H1 (cell line): ENCODE data around the gene CDK8. TPM values are rescaled to one million over a fixed set of nuclear protein-coding genes. Genes with fewer than 3 reads are reported as not detected.

Experiments used
- BRCA1 ChIP-seq: IDR thresholded peaks from 2 replicates; pipeline ENCODE4 v1.6.1; 2012; ENCODE audit warnings: low read depth, low read length, improper control_type of control experiment
- CHD2 ChIP-seq: IDR thresholded peaks from 2 replicates; pipeline ENCODE4 v1.6.1; 2012; ENCODE audit warnings: low read length, improper control_type of control experiment
- RBBP5 ChIP-seq: IDR thresholded peaks from 2 replicates; pipeline ENCODE4 v1.7.1; 2012; ENCODE audit warnings: low read depth, mild to moderate bottlenecking, inconsistent platforms, low read length, moderate library complexity, borderline replicate concordance
- SIN3A ChIP-seq, 2 experiments: IDR thresholded peaks in 1 of 2; conservative IDR thresholded peaks in 1 of 2; 2 replicates each; pipeline ENCODE4 v1.6.1; 2011 to 2012; ENCODE audit warnings: low read length in 2 of 2, improper control_type of control experiment in 1 of 2, low read depth in 1 of 2, mild to moderate bottlenecking in 1 of 2
- polyA plus RNA-seq, 7 experiments: library from polyadenylated mRNA; depleted of rRNA in 3 of 7; stranded (reverse) in 5 of 7; unstranded in 2 of 7; fragments of >200 nt in 5 of 7; fragments of 200-250 nt in 2 of 7; gene quantifications; 1 replicate in 5 of 7; 2 replicates in 1 of 7; 4 replicates in 1 of 7; pipeline versions ENCODE4 v1.2.1 to v1.2.3, GENCODE V29; 2011 to 2013; ENCODE audit warnings: missing spikeins in 2 of 7, mixed read lengths in 2 of 7
- total RNA-seq: library from RNA; stranded (reverse); fragmentation: NEBNext Ultra II Directional; extraction: Animal tissue kit (Norgen Biotek cat#: 25700); gene quantifications from 2 replicates; pipeline ENCODE4 v1.2.1, GENCODE V29; 2021
- TF ChIP-seq, protein P1 (sequence below), 3 experiments: IDR thresholded peaks; 1 replicate in 2 of 3; 2 replicates in 1 of 3; pipeline versions ENCODE4 v1.5.1 to v1.6.1; 2011; ENCODE audit warnings: low read length in 3 of 3, mild to moderate bottlenecking in 3 of 3, inconsistent platforms in 2 of 3, low read depth in 1 of 3, moderate library complexity in 1 of 3; ENCODE audit not compliant: insufficient read depth in 1 of 3; ENCODE audit errors: control extremely low read depth in 1 of 3

CDK8 gene
- total and polyA plus RNA-seq, 2 of the 8 experiments (the other 6 are each of a cell fraction or from before 2014, with no cell fraction given), result 22.1 to 25.6 TPM

GRCh38 chr13:26422036-26422435 lies 168.1 kb downstream of the CDK8 start (continued):
- TF ChIP-seq CHD2 (no peak), SIN3A (conservative IDR thresholded peaks at IDR 0.05 in 1 of 2, IDR thresholded peaks at IDR 0.05 in 1 of 2; ENCODE audit: low read depth in 1 of 2, low read length in 2 of 2) (no peak), RBBP5 (no peak), BRCA1 (no peak)
- TF ChIP-seq, protein P1, sequence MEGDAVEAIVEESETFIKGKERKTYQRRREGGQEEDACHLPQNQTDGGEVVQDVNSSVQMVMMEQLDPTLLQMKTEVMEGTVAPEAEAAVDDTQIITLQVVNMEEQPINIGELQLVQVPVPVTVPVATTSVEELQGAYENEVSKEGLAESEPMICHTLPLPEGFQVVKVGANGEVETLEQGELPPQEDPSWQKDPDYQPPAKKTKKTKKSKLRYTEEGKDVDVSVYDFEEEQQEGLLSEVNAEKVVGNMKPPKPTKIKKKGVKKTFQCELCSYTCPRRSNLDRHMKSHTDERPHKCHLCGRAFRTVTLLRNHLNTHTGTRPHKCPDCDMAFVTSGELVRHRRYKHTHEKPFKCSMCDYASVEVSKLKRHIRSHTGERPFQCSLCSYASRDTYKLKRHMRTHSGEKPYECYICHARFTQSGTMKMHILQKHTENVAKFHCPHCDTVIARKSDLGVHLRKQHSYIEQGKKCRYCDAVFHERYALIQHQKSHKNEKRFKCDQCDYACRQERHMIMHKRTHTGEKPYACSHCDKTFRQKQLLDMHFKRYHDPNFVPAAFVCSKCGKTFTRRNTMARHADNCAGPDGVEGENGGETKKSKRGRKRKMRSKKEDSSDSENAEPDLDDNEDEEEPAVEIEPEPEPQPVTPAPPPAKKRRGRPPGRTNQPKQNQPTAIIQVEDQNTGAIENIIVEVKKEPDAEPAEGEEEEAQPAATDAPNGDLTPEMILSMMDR (IDR thresholded peaks at IDR 0.05; ENCODE audit: control extremely low read depth in 1 of 3, insufficient read depth in 1 of 3, low read depth in 1 of 3, low read length in 3 of 3), result no peak
